ENCODE results near the gene MUC12. TPM values are rescaled to one million over a fixed set of nuclear protein-coding genes. Genes with fewer than 3 reads are reported as not detected.

Gene MUC12
- total and polyA plus RNA-seq, 2 donors (not counting 3 experiments of a cell fraction or from before 2014, with no cell fraction given) = not detected

- no peaks in the 10 kb centered on the region for H3K9me3 ChIP-seq (replicated peaks; ENCODE audit: control insufficient read depth, insufficient read depth, low read length)
- H3K36me3 ChIP-seq (ENCODE audit: control insufficient read depth in 2 of 2, extremely low read depth in 1 of 2, insufficient read depth in 2 of 2, low read length in 2 of 2) = no peaks in the 10 kb centered on the region
- peaks cover 6% of the 10 kb centered on the region for H3K4me1 ChIP-seq (ENCODE audit: control insufficient read depth, extremely low read depth, insufficient read depth, low read length)
- dilution Hi-C loops (cut with MboI; ENCODE audit: extremely low pct_ligation_motif_present, low sequenced_read_pairs) = no loop called here
- no peak overlapping the region for H3K27ac ChIP-seq (ENCODE audit: insufficient read depth, low read depth, low read length)
- FAIRE-seq = no peak
- H3K9ac ChIP-seq (replicated peaks; ENCODE audit: extremely low read depth, insufficient read depth, low read length) = no peak overlapping the region
- no peak overlapping the region for H2AFZ ChIP-seq (ENCODE audit: low read depth, low read length)
- TF ChIP-seq POLR2A (IDR thresholded peaks at IDR 0.05; ENCODE audit: low read depth, low read length) = no peak
- no peak for TF ChIP-seq GATA2 (IDR thresholded peaks at IDR 0.05; ENCODE audit: insufficient read depth, insufficient read length, low read depth, low read length)
- TF ChIP-seq POLR2AphosphoS5 (IDR thresholded peaks at IDR 0.05; ENCODE audit: insufficient read depth, low read depth, low read length) = no peak
- TF ChIP-seq MYC (IDR thresholded peaks at IDR 0.05; ENCODE audit: low read depth, low read length) = no peak
- TF ChIP-seq, protein P1, sequence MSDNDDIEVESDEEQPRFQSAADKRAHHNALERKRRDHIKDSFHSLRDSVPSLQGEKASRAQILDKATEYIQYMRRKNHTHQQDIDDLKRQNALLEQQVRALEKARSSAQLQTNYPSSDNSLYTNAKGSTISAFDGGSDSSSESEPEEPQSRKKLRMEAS (IDR thresholded peaks at IDR 0.05; ENCODE audit: insufficient read depth, insufficient read length) = no peak
- TF ChIP-seq CTCF (IDR thresholded peaks at IDR 0.05; ENCODE audit: extremely low read depth in 1 of 2, insufficient read depth in 1 of 2, low read depth in 1 of 2, low read length in 2 of 2) = no peak
- no peak for TF ChIP-seq FOS (IDR thresholded peaks at IDR 0.05; ENCODE audit: borderline replicate concordance, insufficient read depth, low read length)
- no peak for TF ChIP-seq EZH2 (IDR thresholded peaks at IDR 0.05; ENCODE audit: borderline replicate concordance, low read depth, low read length, severe bottlenecking)
- no peak overlapping the region for H3K4me3 ChIP-seq (replicated peaks in 1 of 3; ENCODE audit: insufficient read depth in 1 of 3, low read depth in 1 of 3, low read length in 3 of 3)
- ChIA-PET CTCF (no interaction called here), POLR2A (no interaction called here)
- DNase-seq (ENCODE audit: low read depth, low spot score) = no peak
- H3K79me2 ChIP-seq (ENCODE audit: control insufficient read depth, insufficient read depth, low read length) = no peaks in the 10 kb centered on the region
- intact Hi-C loops (cut with micrococcal nuclease) = no loop called here
- no peaks in the 10 kb centered on the region for H4K20me1 ChIP-seq (replicated peaks; ENCODE audit: control insufficient read depth, extremely low read depth, insufficient read depth, low read length)
- BruUV-seq (replicated peaks) = no TSS peak
- H3K9me1 ChIP-seq (replicated peaks; ENCODE audit: control insufficient read depth, extremely low read depth, insufficient read depth, low read length) = no peaks in the 10 kb centered on the region
- H3K4me2 ChIP-seq (ENCODE audit: insufficient read depth, low read length) = no peak overlapping the region
- peaks cover 0 to 6% of the 10 kb centered on the region in 2 experiments for H3K27me3 ChIP-seq (ENCODE audit: control insufficient read depth in 2 of 2, insufficient read depth in 2 of 2, low read length in 2 of 2)
These were observed 25.2 kb upstream of the MUC12 start for GRCh38 chr7:100944138-100944537.

Data from endothelial cell of umbilical vein (primary cell).